ENCODE results near the gene ZNF444.

GRCh38 chr19:56153507-56153906, 12.4 kb downstream of the ZNF444 start:
- no peak for TF ChIP-seq GATA2 (IDR thresholded peaks at IDR 0.05; ENCODE audit: low read depth, low read length)
- no peak for TF ChIP-seq GATA3 (IDR thresholded peaks at IDR 0.05; ENCODE audit: low read depth, low read length)

Measured in SH-SY5Y (cell line).